Thyroid gland (tissue), 4 donors: ENCODE results near the gene UBE2E3.

Experiments used
- CTCF ChIP-seq, 6 experiments: fragments of 200-600 bp in 3 of 6; fragments of 450-650 bp in 3 of 6; sonication (generic) in 3 of 6; IDR thresholded peaks; one replicate each; pipeline ENCODE4 v1.5.1; 2016 to 2019; ENCODE audit warnings: antibody characterized with exemption in 6 of 6, mild to moderate bottlenecking in 2 of 6, inconsistent platforms in 1 of 6, moderate library complexity in 1 of 6
- POLR2A ChIP-seq, 2 donors: fragments of 450-650 bp; IDR thresholded peaks; one replicate each; pipeline ENCODE4 v1.6.1; 2017; ENCODE audit warnings: antibody characterized with exemption in 2 of 2, mild to moderate bottlenecking in 2 of 2, moderate library complexity in 1 of 2

GRCh38 chr2:180970016-180970415, 10.4 kb upstream of the UBE2E3 start:
- TF ChIP-seq POLR2A (IDR thresholded peaks at IDR 0.05) (no peak), CTCF (IDR thresholded peaks at IDR 0.05) (no peak)
